Measurements from ENCODE around the gene CIB2.
"Not testable (repeated sequence)": the region's sequence is repeated elsewhere in the genome, so short reads cannot be mapped to it uniquely, and the experiment has no call there.

DNA sequence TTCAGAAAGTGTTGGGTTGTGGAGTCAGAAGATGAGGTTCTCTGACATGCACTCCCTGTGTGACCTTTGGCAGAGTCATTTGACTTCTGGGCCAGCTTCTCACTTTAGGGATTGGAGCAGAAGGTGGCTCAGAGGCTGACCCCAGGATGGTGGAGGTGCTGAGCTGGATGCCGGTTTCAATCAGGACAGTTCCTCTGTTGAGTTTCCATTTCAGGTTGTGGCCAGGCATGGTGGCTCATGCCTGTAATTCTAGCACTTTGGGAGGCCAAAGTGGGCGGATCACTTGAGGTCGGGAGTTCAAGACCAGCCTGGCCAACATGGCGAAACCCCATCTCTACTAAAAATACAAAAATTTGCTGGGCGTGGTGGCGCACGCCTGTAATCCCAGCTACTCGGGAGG lies 19.8 kb upstream of the CIB2 start:
- TF ChIP-seq CTCF (IDR thresholded peaks at IDR 0.05); POLR2A (IDR thresholded peaks at IDR 0.05; ENCODE audit: low read depth); POLR2AphosphoS5 (IDR thresholded peaks at IDR 0.05): not testable (repeated sequence)

All from esophagus muscularis mucosa (tissue), 3 donors.